ENCODE data around the gene FOXP1.

FOXP1 gene

DNA sequence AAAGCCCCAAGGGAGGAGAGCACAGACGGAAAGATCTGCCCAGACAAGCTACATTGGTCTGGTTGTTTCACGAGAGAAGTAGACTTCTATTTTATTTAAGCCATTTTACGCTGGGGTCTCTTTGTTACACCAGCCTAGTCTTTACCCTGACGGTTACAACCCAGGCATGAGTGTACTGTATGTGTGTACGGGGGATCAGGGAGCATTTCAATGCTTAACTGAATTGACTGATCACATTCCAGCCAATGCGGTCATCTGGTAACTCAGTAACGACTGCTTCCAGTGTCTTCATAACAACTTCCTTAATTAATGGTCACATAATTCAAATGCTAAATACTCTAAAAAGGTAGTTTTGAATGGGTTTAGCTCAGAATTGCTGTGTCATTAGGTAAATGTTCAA, 288.6 kb downstream of the FOXP1 start:
- DNase-seq, result no peak

DNA sequence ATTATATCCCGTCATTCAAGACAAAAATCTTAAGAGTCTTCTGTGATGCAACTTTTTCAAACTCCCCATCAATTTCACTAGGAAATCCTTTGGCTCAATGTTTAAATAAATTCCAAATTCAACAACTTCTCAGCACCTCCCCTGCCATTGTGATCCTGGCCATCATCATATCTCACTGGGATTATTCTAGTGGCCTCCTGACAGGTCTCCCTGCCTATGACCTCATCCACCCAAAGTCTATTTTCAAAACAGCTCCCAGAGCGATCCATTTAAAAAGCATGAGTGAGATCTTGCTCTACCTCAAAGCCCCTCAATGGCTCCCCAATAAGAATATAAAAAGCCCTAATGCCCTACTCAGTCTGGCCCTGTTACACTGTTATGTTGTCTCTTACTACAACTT, 293.2 kb downstream of the FOXP1 start:
- no peak for DNase-seq

DNA sequence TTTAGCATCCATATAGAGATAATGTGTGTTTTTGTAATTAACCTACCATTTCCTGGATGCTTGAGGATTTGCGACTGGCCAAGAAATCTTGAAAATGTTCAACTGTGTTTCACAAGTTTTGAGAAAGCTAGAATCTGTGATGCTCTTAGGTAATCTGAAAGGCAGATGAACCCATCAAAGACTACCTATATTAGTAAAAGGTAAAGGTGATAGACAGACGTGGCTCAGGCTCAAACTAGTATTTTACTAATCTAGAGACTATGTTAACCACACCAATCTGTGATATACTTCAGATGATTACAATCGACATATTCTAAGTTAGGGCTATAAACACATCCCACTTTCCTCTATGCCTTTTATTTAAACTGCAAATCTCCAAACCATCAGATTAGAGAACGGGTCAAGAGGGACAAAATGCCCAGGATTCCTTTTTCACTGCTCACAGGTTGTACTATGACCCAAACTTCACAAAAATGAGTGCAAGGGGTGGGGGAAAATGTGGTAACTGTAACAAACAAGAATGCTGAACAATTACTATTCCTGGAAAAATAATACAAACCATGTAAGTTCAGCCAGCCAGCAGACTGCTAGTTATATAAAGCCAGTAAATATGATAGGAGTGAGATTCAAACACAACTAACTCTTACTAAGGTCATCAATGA, 295.1 kb downstream of the FOXP1 start:
- no peak for DNase-seq

DNA sequence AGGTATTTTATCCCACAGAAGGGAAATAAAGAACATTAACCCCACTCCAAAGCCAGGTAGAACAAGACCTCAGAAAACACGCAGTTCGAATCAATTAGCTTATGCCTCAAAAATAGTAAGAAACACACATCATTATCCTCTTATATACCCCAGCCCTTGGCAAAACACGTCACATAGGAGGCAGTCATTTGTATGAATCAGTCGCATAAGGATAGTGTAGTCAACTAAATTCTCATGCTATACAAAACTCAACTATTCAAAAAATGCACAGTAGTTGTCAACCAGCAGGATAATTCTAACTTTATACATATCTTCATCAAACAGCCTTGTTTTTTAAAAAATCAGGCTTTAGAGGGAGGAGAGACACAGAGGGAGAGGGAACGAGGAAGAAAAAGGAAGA, 298.4 kb downstream of the FOXP1 start:
- DNase-seq, result no peak

DNA sequence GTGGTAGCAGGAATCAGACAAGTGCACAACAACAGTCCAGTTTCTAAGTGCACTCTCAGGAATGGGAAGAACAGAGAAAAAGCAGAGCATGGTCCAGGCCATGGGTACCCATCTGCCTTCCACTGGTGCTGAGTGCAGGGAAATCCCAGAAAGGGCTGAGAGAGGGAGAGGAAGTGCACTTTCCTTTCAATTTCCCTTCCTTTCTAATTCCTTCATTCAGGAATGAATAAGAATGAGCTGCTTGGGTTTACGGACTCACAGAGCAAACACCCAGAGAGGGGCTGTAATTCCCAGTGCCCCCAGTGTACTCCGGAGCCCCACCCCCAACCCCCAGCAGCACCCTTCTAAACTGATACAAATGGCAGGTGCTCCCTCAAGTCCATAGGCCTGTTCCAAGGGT, 300.6 kb downstream of the FOXP1 start:
- no peak for DNase-seq

DNA sequence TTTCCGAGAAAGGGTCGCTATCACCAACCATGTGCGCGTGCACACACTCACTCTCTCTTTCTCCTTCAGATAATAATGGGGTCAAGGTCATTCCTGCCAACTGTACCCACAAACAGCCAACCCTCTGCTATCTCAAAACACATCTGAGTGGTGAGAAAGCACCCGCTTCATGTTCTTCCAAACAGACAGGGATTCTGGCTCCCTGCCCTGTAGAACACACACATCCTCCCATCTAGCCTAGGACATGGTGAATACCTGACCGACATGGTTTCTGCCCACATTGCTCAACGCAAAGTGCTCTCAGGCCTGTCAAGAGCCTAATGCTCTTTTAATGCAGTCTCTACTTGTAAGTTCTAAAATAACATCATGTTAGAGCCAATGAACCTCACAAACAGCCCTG, 302.2 kb downstream of the FOXP1 start:
- no peak for DNase-seq

DNA sequence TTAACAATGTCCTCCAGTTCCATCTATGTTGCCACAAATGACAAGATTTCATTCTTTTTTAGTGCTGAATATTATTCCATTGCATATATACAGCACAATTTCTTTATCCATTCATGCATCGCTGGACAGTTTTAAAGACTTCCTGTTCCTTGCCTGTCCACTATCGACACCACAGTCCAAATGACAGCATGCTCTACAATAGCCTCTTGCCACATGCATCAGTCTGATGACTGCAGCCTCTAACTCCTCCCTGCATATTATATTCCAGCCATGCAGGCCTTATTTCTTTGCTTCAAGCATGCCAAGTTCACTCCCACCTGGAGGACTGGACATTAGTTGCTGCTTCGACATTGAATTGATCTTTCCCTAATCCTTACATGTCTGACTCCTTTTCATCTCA, 306.2 kb downstream of the FOXP1 start:
- no peak for DNase-seq

DNA sequence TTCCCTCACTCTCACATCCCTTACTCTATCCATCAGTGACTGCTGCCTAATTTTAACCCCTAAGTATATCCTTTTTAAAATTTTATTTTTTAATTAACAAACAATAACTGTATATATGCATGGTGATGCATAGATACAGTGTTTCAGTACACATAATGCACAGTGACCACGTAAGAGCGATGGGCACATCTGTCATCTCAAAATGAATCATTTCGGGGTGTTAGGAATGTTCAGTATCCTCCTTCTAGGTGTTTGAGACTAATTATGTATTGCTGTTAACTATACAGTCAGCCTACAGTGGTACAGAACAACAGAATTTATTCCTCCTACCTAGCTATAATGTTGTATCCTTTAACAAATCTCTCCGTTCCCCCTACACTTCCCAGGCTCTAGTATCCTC, 307.0 kb downstream of the FOXP1 start:
- no peak for DNase-seq

DNA sequence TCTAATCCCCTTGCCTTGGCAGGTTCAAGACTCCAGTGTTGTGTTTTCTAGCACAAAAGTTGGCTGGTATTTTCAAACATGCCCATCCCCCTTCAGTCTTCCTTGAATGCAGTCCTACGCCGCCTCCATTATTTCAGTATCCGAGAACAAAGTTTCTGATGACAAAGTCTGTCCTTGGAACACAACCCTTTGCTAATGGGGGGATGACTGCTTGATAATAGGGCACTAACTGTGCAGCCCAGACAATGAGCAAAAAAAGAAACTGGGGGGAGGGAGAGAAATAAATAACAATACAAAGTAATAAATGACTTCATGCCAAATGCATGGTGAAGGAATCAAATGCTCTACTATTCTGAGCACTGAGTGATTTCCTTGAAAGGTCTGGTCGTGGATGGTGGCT, 310.1 kb downstream of the FOXP1 start:
- DNase-seq, result no peak

DNA sequence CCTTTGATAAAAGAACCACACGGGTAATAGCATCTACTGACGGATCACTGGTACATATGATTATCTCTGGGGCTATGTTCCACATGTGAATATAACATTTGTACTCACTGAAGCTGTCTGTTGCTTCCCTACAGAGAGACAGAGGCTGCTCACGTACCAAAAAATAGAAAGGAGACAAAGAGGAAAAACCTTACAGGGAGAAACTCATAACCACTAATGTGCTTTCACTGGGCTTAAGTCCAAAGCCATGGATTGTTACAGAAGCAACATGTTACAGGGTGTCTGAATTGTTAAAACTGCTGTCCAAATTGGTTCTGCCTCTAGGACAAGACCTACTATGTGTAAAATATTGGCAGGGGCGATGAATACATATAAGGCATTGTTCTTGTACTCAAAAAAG, 311.9 kb downstream of the FOXP1 start:
- DNase-seq, result no peak

DNA sequence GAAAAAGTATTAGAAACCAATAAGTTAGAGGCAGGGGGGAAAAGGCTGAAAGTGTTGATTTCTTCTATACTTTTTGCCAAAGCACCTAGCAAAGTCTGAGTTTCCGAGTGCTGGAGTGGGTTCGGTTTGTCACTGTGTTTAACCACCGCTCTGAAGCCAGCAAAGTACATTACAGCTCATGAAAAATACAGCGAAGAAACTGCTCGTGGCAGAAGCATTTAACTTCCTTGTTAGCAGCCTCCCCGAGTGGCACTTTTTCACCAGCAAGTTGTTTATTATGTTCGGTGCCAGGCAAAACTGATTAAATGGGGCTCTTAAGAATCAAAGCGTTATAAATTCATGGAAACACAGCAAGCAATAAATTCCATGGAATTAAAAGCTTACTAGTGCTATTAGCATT, 313.6 kb downstream of the FOXP1 start:
- no peak for DNase-seq

DNA sequence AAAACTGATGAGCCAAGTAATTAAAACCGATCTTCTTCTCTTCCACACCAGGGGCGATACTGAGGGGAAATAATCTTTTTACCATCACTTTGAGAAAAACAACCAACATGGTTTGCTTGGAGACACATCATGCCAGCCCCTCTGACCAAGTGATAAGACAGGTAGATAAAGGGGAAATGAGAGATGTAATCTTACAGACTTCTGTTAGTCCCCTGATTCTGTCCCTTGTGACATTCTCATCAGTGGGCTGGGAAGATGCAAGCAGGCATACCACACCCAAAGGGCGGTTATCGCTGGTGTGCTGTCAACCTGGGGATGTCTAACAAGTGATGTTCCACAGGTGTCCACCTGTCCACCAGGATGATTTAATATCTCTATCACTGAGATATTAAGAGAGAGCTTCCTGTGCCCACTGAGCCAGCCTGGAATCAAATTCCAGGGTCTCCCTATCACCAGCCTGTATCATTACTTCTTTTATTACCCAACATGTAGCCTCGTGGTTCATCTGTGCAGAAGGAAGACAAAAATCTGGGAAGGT, 315.0 kb downstream of the FOXP1 start:
- DNase-seq, result no peak

DNA sequence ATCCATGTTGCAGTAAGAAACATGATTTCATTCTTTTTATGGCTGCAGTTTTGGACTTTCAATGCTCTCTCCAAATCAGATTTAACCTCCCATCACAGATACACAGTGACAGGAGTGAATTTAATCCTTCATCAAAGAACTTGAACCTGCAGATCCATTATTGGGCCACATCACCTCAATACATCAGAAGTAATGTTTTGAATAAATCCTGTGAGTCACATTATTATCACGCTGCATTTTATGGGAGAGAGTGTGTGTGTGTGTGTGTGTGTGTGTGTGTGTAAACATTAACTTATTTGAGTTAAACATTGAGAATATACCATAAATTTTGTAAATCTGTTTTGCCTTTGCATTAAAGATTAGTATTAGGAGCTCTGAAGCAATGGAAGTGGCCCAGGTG, 316.7 kb downstream of the FOXP1 start:
- DNase-seq, result no peak

DNA sequence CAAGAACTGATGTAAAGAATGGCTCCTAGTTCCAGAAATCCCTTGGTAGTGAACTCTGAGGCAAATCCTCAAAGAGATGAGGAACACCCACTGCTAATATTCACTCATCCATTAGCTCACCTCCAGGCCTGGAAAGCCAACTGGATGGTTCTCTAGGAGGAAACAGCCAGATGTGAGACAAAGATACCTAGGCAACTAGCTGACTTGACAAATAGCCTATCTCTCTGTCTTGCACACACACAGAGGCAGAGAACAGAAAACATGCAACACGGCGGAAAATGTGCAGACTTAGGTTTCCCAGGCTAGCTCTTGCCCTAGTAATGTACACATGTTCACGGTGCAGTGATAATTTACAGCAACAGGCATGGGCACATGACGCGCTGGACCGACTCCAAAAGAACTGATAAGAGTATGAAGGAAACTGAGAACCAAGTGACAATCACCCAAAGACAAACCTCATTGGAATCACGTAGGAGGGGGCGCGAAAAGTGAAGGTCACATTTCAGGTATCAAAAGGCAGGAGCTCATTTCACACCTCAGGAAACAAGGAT, 318.1 kb downstream of the FOXP1 start:
- peak; percentile 1 for DNase-seq

DNA sequence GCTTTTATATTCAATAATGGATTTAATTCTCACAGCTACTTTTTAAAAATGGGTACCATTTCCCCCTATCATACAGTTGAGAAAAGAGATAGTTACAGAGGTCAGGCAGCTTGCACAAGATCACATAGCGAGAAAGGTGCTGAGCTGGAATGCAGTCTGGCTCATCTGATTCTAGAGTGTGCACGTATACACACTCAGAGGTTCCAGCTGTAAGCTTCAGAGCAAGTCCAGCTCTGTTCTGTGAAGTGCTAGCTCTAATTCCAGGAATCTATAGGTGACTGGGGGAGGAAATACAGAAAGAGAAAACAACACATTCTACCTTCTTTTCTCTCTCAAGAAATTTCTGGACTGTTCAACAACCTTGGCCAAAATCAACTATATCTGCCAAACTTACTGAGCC, 318.7 kb downstream of the FOXP1 start:
- DNase-seq, result no peak

DNA sequence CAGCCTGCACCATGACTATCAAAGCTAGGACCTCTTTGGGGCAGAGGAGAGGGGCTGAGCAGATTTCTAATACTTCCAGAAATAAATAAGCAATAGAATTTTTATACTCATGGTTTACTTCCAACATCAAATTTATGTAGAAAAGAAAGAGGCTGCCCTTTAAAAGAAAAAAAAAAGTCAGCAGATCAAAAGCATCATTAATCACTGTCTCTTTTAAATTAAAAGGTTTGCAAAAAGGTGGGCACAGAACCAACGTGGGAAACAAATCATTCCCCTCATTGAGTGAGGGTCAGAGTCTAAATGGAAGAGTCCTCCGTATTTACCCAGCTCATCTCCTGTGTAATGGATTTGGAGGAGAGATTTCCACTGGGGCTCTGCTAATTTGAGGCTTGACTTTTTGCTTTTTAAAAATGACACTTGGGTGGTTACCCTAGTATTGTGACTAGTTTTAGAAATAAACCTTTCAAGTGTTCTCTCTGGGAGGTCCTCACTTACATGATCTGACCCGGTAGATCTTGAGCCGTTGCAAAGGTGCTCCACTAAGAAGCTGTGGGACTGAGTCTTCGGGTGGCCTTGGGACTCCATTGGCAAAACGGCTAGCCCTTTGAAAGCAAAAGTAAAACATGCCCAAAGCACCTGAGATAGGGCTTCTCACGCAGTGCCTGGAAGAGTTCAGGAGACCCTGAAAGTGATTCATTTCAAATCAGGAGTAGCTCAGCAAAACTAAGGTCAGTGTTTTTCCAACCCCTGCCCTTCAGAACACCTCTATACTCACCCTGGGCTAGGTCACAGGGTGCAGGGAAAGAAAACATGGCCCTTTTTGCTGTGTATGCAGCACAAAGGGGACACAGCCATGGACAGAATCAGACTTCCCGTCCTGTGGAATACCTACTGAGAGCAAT, 320.9 kb downstream of the FOXP1 start:
- DNase-seq, result no peak

DNA sequence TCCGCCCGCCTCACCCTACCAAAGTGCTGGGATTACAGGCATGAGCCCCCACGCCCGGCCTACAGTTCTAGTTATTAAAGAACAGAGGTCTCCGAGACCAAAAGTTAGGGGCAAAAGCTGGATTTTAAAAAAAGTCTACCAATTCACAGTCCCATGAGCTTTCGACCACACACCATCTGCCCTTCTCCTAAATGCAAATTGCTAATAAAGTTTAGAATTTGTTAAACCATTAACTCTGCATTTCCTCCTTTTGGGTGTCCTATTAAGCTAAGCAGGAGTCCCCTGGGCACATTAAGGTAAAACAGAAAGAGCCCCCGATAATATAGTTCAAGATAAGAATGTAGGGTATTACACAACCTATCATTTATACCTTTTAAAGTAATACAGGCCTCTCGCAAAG, 322.7 kb downstream of the FOXP1 start:
- no peak for DNase-seq

DNA sequence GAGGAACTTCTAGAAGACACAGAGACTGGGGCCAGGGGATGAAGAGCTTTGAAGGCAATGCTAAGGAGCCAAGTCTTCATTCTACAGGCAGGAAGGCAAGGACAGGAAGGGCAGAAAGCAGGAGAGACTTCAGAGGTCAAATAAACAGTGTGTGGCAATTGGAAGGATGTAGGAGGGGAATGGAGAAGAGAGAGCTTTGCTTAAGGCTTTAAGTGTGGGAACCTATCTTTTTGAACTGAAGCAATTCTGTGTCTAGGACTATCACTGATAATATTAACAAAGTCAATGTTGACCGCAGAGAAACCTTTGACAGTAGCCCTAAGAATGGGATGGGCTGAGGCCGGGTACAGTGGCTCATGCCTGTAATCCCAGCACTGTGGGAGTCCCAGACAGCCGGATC, 325.0 kb downstream of the FOXP1 start:
- no peak for DNase-seq

DNA sequence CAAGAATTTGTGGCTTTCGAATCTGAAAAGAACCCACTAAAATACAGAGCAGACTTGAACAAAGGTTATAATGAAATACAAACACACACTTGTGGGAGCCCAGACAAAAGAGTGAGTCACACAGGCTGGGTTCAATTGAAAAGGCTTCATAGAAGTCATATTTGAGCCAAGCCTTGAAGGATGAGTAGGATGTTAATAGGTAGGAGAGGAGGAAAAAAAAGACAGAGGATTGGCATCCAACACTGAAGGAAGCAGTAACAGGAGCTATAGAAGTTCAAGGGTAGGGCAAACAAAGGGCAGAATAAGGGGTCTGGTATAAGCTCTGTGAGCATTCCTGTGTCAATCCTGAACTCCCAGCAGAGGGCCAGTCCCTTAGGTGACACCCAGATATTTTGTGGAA, 325.4 kb downstream of the FOXP1 start:
- DNase-seq, result no peak

DNA sequence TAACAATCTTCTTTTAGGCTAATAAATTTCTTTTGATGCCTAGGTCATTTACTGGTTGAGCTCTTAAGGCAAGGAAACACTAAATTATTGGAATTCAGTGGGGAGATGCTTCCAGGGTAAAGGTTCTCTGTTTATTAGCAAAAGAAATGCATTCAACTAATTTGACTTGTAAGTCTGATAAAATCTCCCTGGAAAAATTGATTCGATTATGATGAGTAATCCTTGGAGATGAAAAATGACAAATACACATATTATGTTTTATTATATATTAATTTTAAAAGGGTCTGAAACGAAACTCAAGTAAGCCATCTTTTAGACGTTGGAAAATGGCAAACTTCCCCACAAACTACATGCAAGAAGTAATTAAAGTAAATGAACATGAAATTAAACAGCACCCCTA, 328.0 kb downstream of the FOXP1 start:
- DNase-seq, result no peak

DNA sequence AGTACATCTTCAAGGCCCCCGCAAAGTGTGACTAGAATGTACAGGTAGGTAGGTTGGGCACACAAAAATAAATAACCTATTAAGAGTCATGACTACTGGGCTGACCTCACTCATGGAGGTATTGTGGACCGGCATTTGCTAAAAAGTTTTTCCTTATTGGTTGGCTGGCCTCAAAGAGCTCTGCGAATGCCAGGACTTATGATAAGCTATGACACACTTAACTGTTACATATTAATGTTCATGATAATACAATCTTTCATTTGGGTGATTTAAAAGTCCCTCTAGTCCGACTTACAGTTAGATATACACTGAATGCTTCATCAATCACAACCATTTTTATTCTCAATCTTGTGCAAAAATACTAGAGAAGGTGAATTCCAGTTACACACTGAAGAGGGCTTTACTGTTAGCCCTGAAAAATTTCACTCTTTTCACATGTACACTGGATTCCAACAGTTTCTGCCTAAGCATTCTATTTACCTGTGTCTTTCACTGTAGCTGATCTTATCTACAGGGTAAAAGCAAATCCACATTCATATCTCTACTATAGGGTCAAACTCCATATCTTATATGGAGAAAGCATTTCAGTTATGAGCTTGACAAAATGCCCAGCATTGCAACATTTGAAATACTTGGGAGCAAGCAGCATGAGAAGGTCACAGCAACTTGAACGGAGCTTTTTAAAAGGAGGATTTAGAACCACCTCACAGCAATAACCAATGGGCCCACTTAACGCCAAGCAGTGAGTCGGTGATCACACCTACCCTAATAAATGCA, 329.1 kb downstream of the FOXP1 start:
- DNase-seq, result no peak

DNA sequence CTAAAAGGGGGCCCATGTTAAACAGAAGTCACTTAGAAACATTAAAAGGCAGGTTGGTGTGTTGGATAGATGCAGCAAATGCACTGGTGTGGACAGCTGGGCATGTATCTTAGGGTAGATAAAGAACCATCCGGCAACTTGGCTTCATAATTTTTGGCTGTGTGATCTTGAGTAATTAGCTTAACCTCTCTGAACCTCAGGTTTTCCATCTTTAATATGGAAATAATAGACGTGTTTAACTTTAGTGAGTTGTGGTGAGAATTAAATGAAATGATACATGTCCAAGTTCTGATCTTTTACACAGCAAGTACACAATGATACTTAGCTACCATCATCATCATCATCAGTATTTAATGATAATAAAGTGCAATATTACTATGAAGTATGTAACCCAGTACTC, 330.4 kb downstream of the FOXP1 start:
- DNase-seq, result no peak

DNA sequence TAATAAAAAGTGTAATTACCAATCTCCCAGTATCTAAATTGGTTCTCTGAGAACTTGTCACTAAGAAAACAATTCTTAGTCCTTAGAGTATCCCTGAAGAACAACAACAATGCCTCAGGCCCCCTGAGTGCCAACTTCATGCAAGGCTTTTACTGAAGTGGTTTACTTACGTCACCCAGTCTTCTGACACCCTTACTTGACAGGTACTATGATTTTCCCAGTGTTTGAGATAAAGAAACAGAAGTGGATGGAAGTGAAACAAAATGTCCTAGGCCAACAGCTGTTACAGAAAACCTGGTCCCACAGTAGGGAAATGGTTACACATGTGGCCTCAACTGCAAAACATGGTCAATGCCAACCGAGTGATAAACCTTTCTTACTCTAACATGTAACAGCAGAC, 331.1 kb downstream of the FOXP1 start:
- DNase-seq, result no peak
